K562 (cell line): ENCODE results near the gene GPX7. TPM values are rescaled to one million over a fixed set of nuclear protein-coding genes. Genes with fewer than 3 reads are reported as not detected.
A peak's percentile ranks its signal among the peaks of the same experiment; 100 is the strongest.

ENCODE experiments used
- ARID1B ChIP-seq: fragments of 450-650 bp; IDR thresholded peaks from 2 replicates; pipeline ENCODE4 v1.6.1; 2016; ENCODE audit warnings: antibody characterized with exemption, mild to moderate bottlenecking, inconsistent platforms
- ATF1 ChIP-seq, 2 experiments: fragments of 450-650 bp in 1 of 2; IDR thresholded peaks; 2 replicates each; pipeline ENCODE4 v1.6.1; 2016; ENCODE audit warnings: missing compliant biosample characterization in 1 of 2, missing genetic modification characterization in 1 of 2
- BCOR ChIP-seq: fragments of 450-650 bp; IDR thresholded peaks from 2 replicates; pipeline ENCODE4 v1.6.1; 2016
- BRF1 ChIP-seq: IDR thresholded peaks from 3 replicates; pipeline ENCODE4 v1.6.1; 2011; ENCODE audit warnings: borderline replicate concordance, mild to moderate bottlenecking; ENCODE audit not compliant: insufficient read length; ENCODE audit errors: extremely low read depth
- CBFA2T2 ChIP-seq: fragments of 450-650 bp; conservative IDR thresholded peaks from 2 replicates; pipeline ENCODE4 v1.6.1; 2017; ENCODE audit warnings: mild to moderate bottlenecking
- CHD4 ChIP-seq: fragments of 200-600 bp; sonication (generic); IDR thresholded peaks from 3 replicates; pipeline ENCODE4 v1.6.1; 2012; ENCODE audit warnings: low read depth, mild to moderate bottlenecking, mixed read lengths, low read length, inconsistent platforms; ENCODE audit not compliant: insufficient read depth, insufficient replicate concordance, poor library complexity, severe bottlenecking
- E2F3 ChIP-seq: fragments of 250-450 bp; sonication (Bioruptor Pico); IDR thresholded peaks from 2 replicates; pipeline ENCODE4 v1.4.0; 2020; ENCODE audit warnings: mild to moderate bottlenecking
- EWSR1 ChIP-seq: fragments of 450-650 bp; IDR thresholded peaks from 2 replicates; pipeline ENCODE4 v1.6.1; 2018; ENCODE audit warnings: borderline replicate concordance, mild to moderate bottlenecking, low read depth, moderate library complexity; ENCODE audit not compliant: partially characterized antibody
- FOXP1 ChIP-seq: sonication (generic); formaldehyde crosslinking; IDR thresholded peaks from 2 replicates; pipeline ENCODE4 v1.8.0; 2022; ENCODE audit warnings: mild to moderate bottlenecking, missing genetic modification reagents
- MYC ChIP-seq, 2 experiments: fragments of 250-450 bp in 1 of 2; sonication (Bioruptor Pico) in 1 of 2; IDR thresholded peaks; 2 replicates each; pipeline versions ENCODE4 v1.5.1 to v1.6.1; 2012 to 2021; ENCODE audit warnings: low read depth in 2 of 2, borderline replicate concordance in 1 of 2, improper control_type of control experiment in 1 of 2, low read length in 1 of 2, mild to moderate bottlenecking in 1 of 2, moderate library complexity in 1 of 2
- NR0B1 ChIP-seq: fragments of 450-650 bp; IDR thresholded peaks from one replicate; pipeline ENCODE4 v1.6.1; 2018; ENCODE audit warnings: mild to moderate bottlenecking, moderate library complexity; ENCODE audit not compliant: partially characterized antibody
- PCBP2 ChIP-seq: fragments of 200-400 bp; formaldehyde crosslinking; IDR thresholded peaks from 2 replicates; pipeline ENCODE4 v1.6.1; 2018; ENCODE audit warnings: low read length, low read depth, mild to moderate bottlenecking, moderate library complexity; ENCODE audit not compliant: poor library complexity, severe bottlenecking
- RNF2 ChIP-seq: sonication (generic); IDR thresholded peaks from 2 replicates; pipeline ENCODE4 v1.6.1; 2016
- STAT5B ChIP-seq: fragments of 250-450 bp; sonication (Bioruptor Pico); IDR thresholded peaks from 2 replicates; pipeline ENCODE4 v1.8.0; 2021; ENCODE audit warnings: mild to moderate bottlenecking, inconsistent platforms
- ZMIZ1 ChIP-seq, 2 experiments: fragments of 150-350 bp in 1 of 2; IDR thresholded peaks; 2 replicates each; pipeline ENCODE4 v1.6.1; 2012 to 2016; ENCODE audit warnings: low read depth in 2 of 2, low read length in 2 of 2, mild to moderate bottlenecking in 1 of 2, moderate library complexity in 1 of 2
- ZNF431 ChIP-seq: sonication (generic); formaldehyde crosslinking; IDR thresholded peaks from 2 replicates; pipeline ENCODE4 v1.8.0; 2022; ENCODE audit warnings: mild to moderate bottlenecking, missing genetic modification reagents
- polyA plus RNA-seq, 8 experiments: library from polyadenylated mRNA; depleted of rRNA in 4 of 8; stranded (reverse) in 5 of 8; unstranded in 3 of 8; fragments of >200 nt; fragmentation: Nextera tagmentation in 2 of 8; fragmentation: Illumina TruSeq in 1 of 8; extraction: Ambion mirVana in 2 of 8; extraction: Trizol in 1 of 8; gene quantifications; 2 replicates each; pipeline versions ENCODE4 v1.2.1 to v1.2.3, GENCODE V29; 2011 to 2014; ENCODE audit warnings: inconsistent platforms in 1 of 8, missing spikeins in 1 of 8
- total RNA-seq, 7 experiments: library from RNA; depleted of rRNA in 6 of 7; stranded (reverse); fragments of >200 nt in 6 of 7; fragmentation: Illumina TruSeq in 2 of 7; extraction: Trizol in 2 of 7; gene quantifications; 2 replicates each; pipeline versions ENCODE4 v1.2.1 to v1.2.3, GENCODE V29; 2011 to 2021; ENCODE audit warnings: low replicate concordance in 1 of 7
- TF ChIP-seq, protein P1 (sequence below): sonication (generic); formaldehyde crosslinking; IDR thresholded peaks from 2 replicates; pipeline ENCODE4 v1.8.0; 2023; ENCODE audit warnings: mild to moderate bottlenecking, missing genetic modification reagents

Gene GPX7
- total and polyA plus RNA-seq, 9 of the 15 experiments (the other 6 are each of a cell fraction or from before 2014, with no cell fraction given) = 0.08 TPM; not detected in 8

GRCh38 chr1:52613636-52614373 lies 11.6 kb downstream of the GPX7 start (continued):
- TF ChIP-seq E2F3 (CRISPR knock-in tag) (no peak), ARID1B (peak; percentile 98), CHD4 (no peak), ATF1 (CRISPR knock-in tag; IDR thresholded peaks at IDR 0.05) (no peak), ATF1 (tag; IDR thresholded peaks at IDR 0.05) (peak; percentile 29; the same call in 1 of the 2 replicates), ZNF431 (no peak), MYC (IDR thresholded peaks at IDR 0.05; ENCODE audit: low read depth, low read length) (peak; percentile 54), MYC (CRISPR knock-in tag; IDR thresholded peaks at IDR 0.05; ENCODE audit: borderline replicate concordance, low read depth) (no peak), CBFA2T2 (peak; percentile 95), BCOR (peak; percentile 44; the same call in 1 of the 2 replicates), STAT5B (CRISPR knock-in tag) (no peak), PCBP2 (no peak), ZMIZ1 (IDR thresholded peaks at IDR 0.05; ENCODE audit: low read depth in 2 of 2, low read length in 2 of 2) (peak in 1 of 2 experiments; percentile 75; a peak in 2 of 4 replicates), FOXP1 (CRISPR knock-in tag) (no peak), NR0B1 (no peak), EWSR1 (no peak), BRF1 (no peak), RNF2 (no peak)
- TF ChIP-seq, protein P1, sequence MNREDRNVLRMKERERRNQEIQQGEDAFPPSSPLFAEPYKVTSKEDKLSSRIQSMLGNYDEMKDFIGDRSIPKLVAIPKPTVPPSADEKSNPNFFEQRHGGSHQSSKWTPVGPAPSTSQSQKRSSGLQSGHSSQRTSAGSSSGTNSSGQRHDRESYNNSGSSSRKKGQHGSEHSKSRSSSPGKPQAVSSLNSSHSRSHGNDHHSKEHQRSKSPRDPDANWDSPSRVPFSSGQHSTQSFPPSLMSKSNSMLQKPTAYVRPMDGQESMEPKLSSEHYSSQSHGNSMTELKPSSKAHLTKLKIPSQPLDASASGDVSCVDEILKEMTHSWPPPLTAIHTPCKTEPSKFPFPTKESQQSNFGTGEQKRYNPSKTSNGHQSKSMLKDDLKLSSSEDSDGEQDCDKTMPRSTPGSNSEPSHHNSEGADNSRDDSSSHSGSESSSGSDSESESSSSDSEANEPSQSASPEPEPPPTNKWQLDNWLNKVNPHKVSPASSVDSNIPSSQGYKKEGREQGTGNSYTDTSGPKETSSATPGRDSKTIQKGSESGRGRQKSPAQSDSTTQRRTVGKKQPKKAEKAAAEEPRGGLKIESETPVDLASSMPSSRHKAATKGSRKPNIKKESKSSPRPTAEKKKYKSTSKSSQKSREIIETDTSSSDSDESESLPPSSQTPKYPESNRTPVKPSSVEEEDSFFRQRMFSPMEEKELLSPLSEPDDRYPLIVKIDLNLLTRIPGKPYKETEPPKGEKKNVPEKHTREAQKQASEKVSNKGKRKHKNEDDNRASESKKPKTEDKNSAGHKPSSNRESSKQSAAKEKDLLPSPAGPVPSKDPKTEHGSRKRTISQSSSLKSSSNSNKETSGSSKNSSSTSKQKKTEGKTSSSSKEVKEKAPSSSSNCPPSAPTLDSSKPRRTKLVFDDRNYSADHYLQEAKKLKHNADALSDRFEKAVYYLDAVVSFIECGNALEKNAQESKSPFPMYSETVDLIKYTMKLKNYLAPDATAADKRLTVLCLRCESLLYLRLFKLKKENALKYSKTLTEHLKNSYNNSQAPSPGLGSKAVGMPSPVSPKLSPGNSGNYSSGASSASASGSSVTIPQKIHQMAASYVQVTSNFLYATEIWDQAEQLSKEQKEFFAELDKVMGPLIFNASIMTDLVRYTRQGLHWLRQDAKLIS = no peak
